ENCODE data around the gene ZYG11A.

ZYG11A gene

DNA sequence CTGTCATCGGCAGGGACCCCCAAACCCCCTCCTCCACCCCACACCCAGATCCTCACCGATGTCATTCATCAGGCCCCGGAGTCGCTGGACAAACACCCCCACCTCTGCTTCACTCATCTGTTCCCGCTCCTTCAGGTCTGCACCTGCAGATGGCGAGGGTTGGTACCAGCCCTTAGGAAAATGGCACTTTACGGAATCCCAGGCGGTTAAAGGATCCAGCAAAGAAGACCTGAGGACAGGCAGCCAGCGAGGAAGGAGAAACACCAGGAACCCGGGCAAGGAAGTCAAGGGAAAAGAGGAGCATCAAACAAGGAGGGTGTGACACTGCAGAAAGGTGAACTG is 65.2 kb downstream of the ZYG11A start:
- TF ChIP-seq GATA3 (IDR thresholded peaks at IDR 0.05; ENCODE audit: low read depth, low read length) (no peak), GATA2 (IDR thresholded peaks at IDR 0.05; ENCODE audit: low read depth, low read length) (no peak)

DNA sequence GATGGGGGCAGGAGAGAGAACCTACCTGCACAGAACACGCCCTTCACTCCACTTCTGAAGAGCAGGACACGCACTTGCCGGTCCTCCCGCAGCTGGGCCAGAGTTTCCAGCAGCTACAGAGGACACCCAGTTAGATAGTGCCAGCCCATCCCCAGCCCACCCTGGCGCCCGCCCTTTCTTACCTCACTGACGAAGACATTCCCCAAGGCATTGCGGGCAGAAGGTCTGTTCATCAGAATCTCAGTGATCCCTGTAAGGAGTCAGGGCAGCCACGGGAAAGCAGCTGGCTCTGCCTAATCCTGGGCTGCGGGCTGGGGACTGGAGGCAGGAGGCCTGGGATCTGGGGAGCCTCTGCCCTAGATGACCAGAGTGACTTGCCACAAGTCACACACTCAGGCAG is 69.0 kb downstream of the ZYG11A start:
- TF ChIP-seq GATA2 (IDR thresholded peaks at IDR 0.05; ENCODE audit: low read depth, low read length) (no peak), GATA3 (IDR thresholded peaks at IDR 0.05; ENCODE audit: low read depth, low read length) (no peak)

DNA sequence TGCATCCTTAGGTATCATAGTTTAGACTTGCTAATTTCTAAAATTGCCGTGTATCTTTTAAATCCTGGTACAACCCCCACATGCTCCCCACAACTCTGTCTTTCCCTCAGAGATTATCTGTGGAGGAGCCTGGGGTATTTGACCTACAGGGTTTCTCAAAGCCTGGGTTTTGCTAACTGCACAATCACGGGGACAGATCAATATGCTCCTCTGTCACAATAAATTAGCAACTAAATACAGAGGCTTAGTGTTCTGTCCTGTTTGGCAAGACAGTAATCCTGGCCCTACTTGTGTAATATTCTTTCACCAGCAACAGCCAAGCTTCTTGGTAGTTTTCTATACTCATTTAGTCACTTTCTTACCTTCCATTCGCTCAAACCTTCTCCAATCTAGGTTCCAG is 70.5 kb downstream of the ZYG11A start:
- no peak for TF ChIP-seq GATA3 (IDR thresholded peaks at IDR 0.05; ENCODE audit: low read depth, low read length)
- TF ChIP-seq GATA2 (IDR thresholded peaks at IDR 0.05; ENCODE audit: low read depth, low read length) = no peak

DNA sequence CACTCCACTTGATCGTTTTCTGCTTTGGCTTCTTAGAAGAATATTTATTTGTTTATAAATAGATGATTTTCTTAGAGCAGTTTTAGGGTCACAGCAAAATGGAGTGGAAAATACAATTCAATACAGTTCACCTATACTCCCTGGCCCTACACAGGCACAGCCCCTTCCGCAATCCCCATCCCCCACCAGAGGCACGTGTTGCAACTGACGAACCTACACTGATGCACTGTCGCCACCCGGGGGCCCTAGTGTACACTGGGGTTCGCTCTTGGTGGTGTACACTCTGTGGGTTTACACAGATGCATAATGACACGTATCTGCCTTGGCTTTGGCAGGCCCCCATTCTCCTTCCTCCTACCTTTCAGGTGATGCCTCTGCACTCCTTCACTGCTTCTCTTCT is 71.0 kb downstream of the ZYG11A start:
- no peak for TF ChIP-seq GATA2 (IDR thresholded peaks at IDR 0.05; ENCODE audit: low read depth, low read length)
- TF ChIP-seq GATA3 (IDR thresholded peaks at IDR 0.05; ENCODE audit: low read depth, low read length) = no peak

DNA sequence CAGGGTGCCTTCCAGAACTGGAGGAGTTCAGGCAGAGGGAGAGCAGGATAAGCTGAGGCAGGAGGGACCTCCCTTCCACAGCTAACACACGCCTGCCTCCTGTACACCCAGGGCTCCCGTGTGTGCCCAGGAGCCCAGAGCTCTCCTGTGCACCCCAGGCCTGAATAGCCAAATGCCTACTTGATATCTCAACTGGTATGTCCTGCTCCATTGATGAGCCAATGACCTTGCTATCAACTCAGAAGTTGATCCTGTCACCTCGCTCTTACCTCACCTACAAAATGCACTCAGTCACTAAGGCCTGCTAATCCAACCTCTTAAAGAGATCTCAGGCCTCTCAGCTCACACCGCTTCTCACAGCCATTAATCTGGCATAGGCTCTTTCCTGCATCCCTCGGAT is 71.9 kb downstream of the ZYG11A start:
- TF ChIP-seq GATA3 (IDR thresholded peaks at IDR 0.05; ENCODE audit: low read depth, low read length) (no peak), GATA2 (IDR thresholded peaks at IDR 0.05; ENCODE audit: low read depth, low read length) (no peak)

DNA sequence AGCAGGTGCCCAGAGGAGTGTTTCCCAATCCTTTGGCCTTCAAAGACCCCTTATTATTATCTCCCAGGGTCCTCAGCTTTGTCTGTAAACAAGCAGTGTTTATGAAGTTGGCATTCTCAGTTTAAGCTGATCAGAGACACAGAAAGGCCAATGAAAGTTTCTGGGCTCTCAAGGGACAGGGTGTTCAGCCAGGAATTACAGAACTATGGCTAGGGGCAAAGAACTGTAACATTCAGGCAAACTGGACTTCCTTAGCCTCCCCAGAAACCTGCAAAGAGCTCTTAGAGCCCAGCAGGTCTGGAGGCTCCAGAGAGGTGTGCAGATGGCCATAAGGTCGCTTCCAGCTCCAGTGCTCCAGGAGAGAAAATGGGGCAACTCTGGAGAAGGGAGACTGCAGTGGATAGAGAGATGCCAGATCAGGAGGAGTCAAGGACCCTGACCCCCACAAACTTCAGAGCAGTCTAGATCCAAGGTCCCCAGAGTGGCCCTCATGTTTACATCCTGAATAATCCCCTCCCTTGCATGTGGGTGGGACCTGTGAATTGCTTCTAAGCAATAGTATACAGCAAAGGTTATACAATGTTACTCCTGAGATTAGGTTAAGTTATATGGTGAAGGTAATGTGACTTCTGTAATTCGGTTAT is 72.8 kb downstream of the ZYG11A start:
- no peak for TF ChIP-seq GATA2 (IDR thresholded peaks at IDR 0.05; ENCODE audit: low read depth, low read length)
- no peak for TF ChIP-seq GATA3 (IDR thresholded peaks at IDR 0.05; ENCODE audit: low read depth, low read length)

DNA sequence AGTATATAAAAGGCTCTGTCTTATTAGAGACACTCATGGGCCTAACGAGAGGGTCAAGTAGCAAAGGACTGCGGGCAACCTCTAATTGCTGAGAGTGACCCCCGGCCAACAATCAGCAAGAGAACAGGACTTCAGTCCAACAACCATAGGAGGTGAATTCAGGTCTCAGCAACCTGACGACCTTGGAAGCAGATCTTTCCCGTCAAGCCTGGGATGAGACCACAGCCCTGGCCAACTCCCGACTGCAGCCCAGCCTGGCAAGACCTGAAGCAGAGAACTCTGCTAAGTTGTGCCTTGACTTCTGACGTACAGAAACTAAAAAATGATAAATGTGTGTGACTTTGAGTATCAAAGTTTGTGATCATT is 73.3 kb downstream of the ZYG11A start:
- TF ChIP-seq GATA2 (IDR thresholded peaks at IDR 0.05; ENCODE audit: low read depth, low read length) = no peak
- TF ChIP-seq GATA3 (IDR thresholded peaks at IDR 0.05; ENCODE audit: low read depth, low read length) = no peak

DNA sequence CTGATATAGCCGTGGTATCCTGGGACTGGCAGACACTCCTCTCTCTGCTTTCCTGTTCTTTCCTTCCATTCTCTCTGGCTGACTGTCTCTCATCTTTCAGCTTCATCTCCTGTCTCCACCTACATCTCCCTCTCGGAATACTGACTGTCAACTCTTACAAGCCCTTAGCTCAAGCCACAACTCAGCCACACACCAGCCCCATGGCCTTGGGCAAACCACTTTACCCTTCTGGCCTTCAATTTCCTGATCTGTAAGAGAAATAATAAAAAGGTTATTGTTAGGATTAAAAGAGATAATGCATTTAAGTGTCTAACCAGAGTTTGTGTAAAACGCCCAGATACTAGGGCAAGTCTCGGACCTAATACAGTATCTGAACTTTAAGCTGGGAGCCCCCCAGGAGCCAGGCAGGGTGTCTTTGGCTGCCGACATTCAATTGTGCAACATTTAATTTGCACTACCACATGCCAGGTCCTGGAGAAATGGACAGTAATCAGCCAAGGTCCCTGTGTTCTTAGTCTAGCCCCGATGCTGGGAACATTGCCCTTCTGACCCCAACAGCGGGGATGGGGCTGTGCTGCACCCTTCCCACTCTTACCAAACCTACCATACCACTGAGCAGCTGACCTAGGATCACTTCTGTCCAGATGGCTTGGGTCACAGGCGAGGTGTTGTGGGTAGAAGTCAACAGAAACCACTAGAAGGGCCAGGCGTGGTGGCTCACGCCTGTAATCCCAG is 73.8 kb downstream of the ZYG11A start:
- no peak for TF ChIP-seq GATA2 (IDR thresholded peaks at IDR 0.05; ENCODE audit: low read depth, low read length)
- TF ChIP-seq GATA3 (IDR thresholded peaks at IDR 0.05; ENCODE audit: low read depth, low read length) = no peak

DNA sequence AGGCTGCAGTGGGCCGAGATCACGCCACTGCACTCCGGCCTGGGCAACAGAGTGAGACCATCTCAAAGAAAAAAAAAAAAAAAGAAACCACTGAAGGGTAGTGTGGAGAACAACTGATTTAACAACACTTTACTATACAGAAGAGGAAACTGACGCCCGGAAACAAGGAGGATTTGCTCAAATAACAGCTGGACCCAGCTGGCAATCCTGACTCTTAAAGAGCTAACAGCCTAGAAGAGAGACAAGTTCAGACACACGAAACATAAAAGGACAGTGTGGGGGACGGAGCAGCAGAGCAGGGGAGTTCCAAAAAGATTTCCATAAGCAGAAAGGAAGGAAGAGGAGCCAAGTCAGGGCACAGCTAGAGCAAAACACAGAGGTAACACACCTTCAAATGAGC is 74.6 kb downstream of the ZYG11A start:
- TF ChIP-seq GATA3 (IDR thresholded peaks at IDR 0.05; ENCODE audit: low read depth, low read length) (no peak), GATA2 (IDR thresholded peaks at IDR 0.05; ENCODE audit: low read depth, low read length) (no peak)

DNA sequence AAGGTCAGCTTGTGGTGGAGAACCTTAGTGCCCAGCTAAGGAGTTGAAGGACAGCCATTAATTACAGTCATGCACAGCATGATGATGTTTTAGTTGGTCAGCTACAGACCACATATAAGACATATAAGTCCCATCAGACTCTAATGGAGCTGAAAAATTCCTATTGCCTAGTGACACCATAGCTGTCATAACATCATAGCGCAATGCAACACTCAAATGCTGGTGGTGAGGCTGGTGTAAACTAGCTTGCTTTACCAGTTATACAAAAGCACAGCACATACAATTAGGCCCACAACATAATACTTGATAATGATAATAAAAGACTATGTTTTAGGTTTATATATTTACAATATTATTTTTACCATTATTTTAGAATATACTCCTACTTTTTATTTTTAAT is 75.0 kb downstream of the ZYG11A start:
- TF ChIP-seq GATA2 (IDR thresholded peaks at IDR 0.05; ENCODE audit: low read depth, low read length) = no peak

DNA sequence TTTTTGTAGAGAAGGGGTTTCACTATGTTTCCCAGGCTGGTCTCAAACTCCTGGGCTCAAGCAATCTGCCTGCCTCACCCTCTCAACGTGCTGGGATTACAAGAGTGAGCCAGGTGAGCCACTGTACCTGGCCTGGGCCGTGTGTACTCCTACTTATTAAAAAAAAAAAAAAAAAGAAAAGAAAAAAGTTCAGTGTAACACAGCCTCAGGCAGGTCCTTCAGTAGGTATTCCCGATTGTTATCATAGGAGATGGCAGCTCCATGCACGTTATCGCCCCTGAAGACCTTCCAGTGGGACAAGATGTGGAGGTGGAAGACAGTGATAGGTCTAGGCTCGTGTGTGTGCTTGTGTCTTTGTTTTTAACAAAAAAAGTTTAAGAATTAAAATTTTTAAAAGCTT is 75.6 kb downstream of the ZYG11A start:
- TF ChIP-seq GATA2 (IDR thresholded peaks at IDR 0.05; ENCODE audit: low read depth, low read length) (no peak), GATA3 (IDR thresholded peaks at IDR 0.05; ENCODE audit: low read depth, low read length) (no peak)

DNA sequence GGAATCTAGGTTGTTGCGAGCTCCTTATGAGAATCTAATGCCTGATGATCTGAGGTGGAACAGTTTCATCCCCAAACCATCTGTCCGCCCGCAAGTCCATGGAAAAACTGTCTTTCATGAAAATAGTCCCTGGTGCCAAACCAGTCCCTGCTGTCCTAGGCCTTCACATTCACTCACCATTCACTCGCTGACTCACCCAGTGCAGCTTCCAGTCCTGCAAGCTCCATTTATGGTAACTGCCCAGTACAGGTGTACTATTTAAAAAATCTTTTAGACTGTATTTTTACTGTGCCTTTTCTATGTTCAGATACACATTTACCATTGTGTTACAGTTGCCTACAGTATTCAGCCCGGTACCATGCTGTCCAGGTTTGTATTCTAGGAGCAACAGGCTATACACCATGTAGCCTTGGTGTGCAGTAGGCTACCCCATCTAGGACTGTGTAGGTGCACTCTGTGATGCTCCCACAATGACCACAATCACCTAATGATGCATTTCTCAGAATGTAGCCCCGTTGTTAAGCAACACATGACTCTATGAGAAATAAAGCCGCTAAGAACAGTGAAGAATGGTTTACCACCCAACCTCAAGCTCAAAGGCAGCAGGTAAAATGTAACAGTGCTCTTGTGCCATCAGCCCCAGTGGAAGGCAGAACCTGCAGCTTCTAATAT is 76.6 kb downstream of the ZYG11A start:
- TF ChIP-seq GATA2 (IDR thresholded peaks at IDR 0.05; ENCODE audit: low read depth, low read length) = no peak

DNA sequence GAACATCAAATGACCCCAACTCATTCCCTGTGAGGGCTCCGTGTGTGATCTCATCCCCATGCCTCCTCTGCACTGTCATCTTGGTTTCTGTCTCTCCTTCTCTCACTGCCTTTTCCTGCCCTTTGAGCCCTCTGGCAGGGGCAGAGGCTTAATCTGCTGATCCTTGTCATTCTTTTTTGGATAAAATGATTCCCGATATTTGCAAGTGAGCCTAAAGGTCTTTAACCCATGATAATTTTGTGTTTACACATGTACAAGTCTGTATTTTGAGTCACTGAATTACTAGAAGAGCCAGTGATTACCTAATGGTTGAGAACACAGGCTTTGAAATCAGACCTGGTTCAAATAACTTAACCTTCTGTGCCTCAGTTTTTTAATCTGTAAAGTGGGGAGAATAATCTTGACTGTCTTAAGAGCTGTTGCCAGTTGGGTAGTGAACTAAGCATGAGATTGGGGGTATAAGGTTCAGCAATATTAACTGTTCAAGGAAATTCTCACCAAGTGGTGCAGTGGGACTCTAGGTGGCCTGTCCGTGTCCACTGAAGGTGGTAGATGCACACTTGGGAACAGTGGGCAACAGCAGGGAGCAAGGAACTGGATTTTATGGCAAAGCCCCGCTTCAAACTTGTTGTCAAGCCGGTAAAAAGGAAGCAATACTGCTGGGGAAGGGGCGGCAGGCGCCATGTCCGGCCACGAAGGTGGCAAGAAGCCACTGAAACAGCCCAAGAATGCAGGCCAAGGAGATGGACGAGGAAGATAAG is 77.3 kb downstream of the ZYG11A start:
- TF ChIP-seq GATA3 (IDR thresholded peaks at IDR 0.05; ENCODE audit: low read depth, low read length) (no peak), GATA2 (IDR thresholded peaks at IDR 0.05; ENCODE audit: low read depth, low read length) (no peak)

DNA sequence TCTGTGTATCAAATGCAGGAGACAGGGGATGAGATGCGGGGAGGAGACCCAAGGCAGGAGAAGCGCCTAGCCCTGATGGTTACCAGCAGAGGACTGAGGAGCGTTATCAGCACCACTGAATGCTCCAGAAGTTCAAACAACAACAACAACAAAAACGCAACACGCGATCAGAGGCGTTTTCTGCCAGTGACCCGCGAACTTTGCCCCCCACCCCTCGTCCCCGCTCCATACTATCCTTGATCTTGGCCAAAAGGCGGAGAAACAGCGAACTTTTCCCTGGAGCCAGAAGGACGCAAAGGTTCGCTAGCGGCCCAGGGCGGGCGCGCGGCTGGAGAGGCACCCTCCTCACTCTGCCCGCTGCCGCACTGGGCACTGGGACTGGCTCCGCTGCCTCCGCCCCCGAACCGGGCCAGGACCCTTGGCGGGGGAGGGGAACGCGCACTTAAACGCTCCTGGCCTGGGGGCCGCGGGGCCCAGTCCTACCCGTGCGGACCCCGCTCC is 78.3 kb downstream of the ZYG11A start:
- no peak for TF ChIP-seq GATA3 (IDR thresholded peaks at IDR 0.05; ENCODE audit: low read depth, low read length)
- no peak for TF ChIP-seq GATA2 (IDR thresholded peaks at IDR 0.05; ENCODE audit: low read depth, low read length)

Measured in SH-SY5Y (cell line).